Keratinocyte (primary cell): Measurements from ENCODE around the gene COL20A1. TPM values are rescaled to one million over a fixed set of nuclear protein-coding genes. Genes with fewer than 3 reads are reported as not detected.

Experiments used
- DNase-seq: peaks from one replicate; pipeline ENCODE4 v3.0.0-alpha.2; 2011; ENCODE audit warnings: low read depth, missing footprints, low spot score
- FAIRE-seq: peaks from 2 replicates; lab custom pipeline; 2011; peaks lifted over from hg19 to GRCh38; lab: Jason Lieb, UNC
- H2AFZ ChIP-seq: 2 replicates; pipeline ENCODE4 v1.6.0; 2012; ENCODE audit warnings: low read length, control low read depth, inconsistent platforms; ENCODE audit not compliant: control insufficient read depth
- H3K27ac ChIP-seq: 2 replicates; pipeline ENCODE4 v1.5.1; 2011; ENCODE audit warnings: low read length; ENCODE audit not compliant: control insufficient read depth, insufficient read depth
- H3K27me3 ChIP-seq: 3 replicates; pipeline ENCODE4 v1.6.0; 2011; ENCODE audit warnings: low read length; ENCODE audit not compliant: control insufficient read depth, insufficient read depth; ENCODE audit errors: extremely low read depth
- H3K36me3 ChIP-seq, 2 experiments: 2 replicates in 1 of 2; 3 replicates in 1 of 2; pipeline ENCODE4 v1.5.1; 2011; ENCODE audit warnings: low read length in 2 of 2, mild to moderate bottlenecking in 1 of 2; ENCODE audit not compliant: control insufficient read depth in 2 of 2, insufficient read depth in 2 of 2; ENCODE audit errors: extremely low read depth in 1 of 2
- H3K4me1 ChIP-seq: 3 replicates; pipeline ENCODE4 v1.5.1; 2011; ENCODE audit warnings: low read length; ENCODE audit not compliant: control insufficient read depth, insufficient read depth; ENCODE audit errors: extremely low read depth
- H3K4me2 ChIP-seq: 3 replicates; pipeline ENCODE4 v1.6.0; 2011; ENCODE audit warnings: low read depth, low read length; ENCODE audit not compliant: control insufficient read depth, insufficient read depth; ENCODE audit errors: extremely low read depth
- H3K4me3 ChIP-seq, 3 experiments: fragments of 200-600 bp in 1 of 3; sonication (generic) in 1 of 3; 2 replicates in 2 of 3; 3 replicates in 1 of 3; pipeline ENCODE4 v1.5.1; 2011 to 2016; ENCODE audit warnings: low read length in 3 of 3, mild to moderate bottlenecking in 3 of 3, control low read depth in 2 of 3, inconsistent platforms in 1 of 3, low read depth in 1 of 3, mixed read lengths in 1 of 3, mixed run types in 1 of 3, moderate library complexity in 1 of 3; ENCODE audit not compliant: control insufficient read depth in 2 of 3, insufficient read depth in 2 of 3; ENCODE audit errors: extremely low read depth in 1 of 3
- H3K79me2 ChIP-seq: 2 replicates; pipeline ENCODE4 v1.6.0; 2012; ENCODE audit warnings: low read length; ENCODE audit not compliant: control insufficient read depth, insufficient read depth
- H3K9ac ChIP-seq: 3 replicates; pipeline ENCODE4 v1.6.0; 2011; ENCODE audit warnings: low read length; ENCODE audit not compliant: control insufficient read depth, insufficient read depth; ENCODE audit errors: extremely low read depth
- H3K9me1 ChIP-seq: 3 replicates; pipeline ENCODE4 v1.6.0; 2011; ENCODE audit warnings: low read length; ENCODE audit not compliant: control insufficient read depth, insufficient read depth; ENCODE audit errors: extremely low read depth
- H3K9me3 ChIP-seq: 2 replicates; pipeline ENCODE4 v1.5.1; 2012; ENCODE audit warnings: low read depth, low read length; ENCODE audit not compliant: control insufficient read depth
- H4K20me1 ChIP-seq: 3 replicates; pipeline ENCODE4 v1.6.0; 2011; ENCODE audit warnings: low read length; ENCODE audit not compliant: control insufficient read depth, insufficient read depth; ENCODE audit errors: extremely low read depth
- CTCF ChIP-seq, 3 experiments: IDR thresholded peaks in 1 of 3; conservative IDR thresholded peaks in 1 of 3; optimal IDR thresholded peaks in 1 of 3; 2 replicates in 2 of 3; 3 replicates in 1 of 3; pipeline versions ENCODE3 to v1.5.1; 2011; ENCODE audit warnings: low read length in 3 of 3, mild to moderate bottlenecking in 3 of 3, moderate library complexity in 2 of 3, control low read depth in 1 of 3, inconsistent platforms in 1 of 3; ENCODE audit not compliant: insufficient read depth in 2 of 3; ENCODE audit errors: extremely low read depth in 1 of 3
- EZH2 ChIP-seq: IDR thresholded peaks from one replicate; pipeline ENCODE4 v1.6.1; 2012; ENCODE audit warnings: inconsistent platforms, mild to moderate bottlenecking, low read length, moderate library complexity
- dilution Hi-C: fragments of 300-500 bp; cut with MboI; formaldehyde crosslinking; loops from one replicate; pipeline ENCODE4 v1.7.0; 2020; ENCODE audit warnings: low sequenced_read_pairs; ENCODE audit not compliant: extremely low pct_ligation_motif_present
- polyA plus RNA-seq, 5 experiments: library from polyadenylated mRNA; depleted of rRNA in 3 of 5; stranded (reverse) in 3 of 5; stranded (forward) in 1 of 5; unstranded in 1 of 5; fragments of >200 nt; gene quantifications; 1 replicate in 1 of 5; 2 replicates in 3 of 5; 3 replicates in 1 of 5; pipeline versions ENCODE4 v1.2.1 to v1.2.3, GENCODE V29; 2011 to 2012; ENCODE audit warnings: missing spikeins in 2 of 5, low read depth in 1 of 5, low replicate concordance in 1 of 5

Gene COL20A1
- polyA plus RNA-seq, 1 donor (not counting 4 experiments of a cell fraction or from before 2014, with no cell fraction given), result not detected

GRCh38 chr20:63285636-63286615 is 7.1 kb upstream of the COL20A1 start:
- peaks cover 25 to 38% of the 10 kb centered on the region in 2 experiments for H3K36me3 ChIP-seq
- no peaks in the 10 kb centered on the region for H3K9me1 ChIP-seq
- dilution Hi-C loops, result loop anchor here (10.0 kb wide), 1 partner anchor 61 kb away; no protein-coding TSS in a partner anchor
- no peaks in the 10 kb centered on the region for H3K9me3 ChIP-seq
- no peak overlapping the region for H3K9ac ChIP-seq
- no peak overlapping the region for H3K4me3 ChIP-seq
- no peak for DNase-seq
- peaks cover 3% of the 10 kb centered on the region for H4K20me1 ChIP-seq
- H3K27ac ChIP-seq, result no peak overlapping the region
- no peak overlapping the region for H2AFZ ChIP-seq
- H3K4me1 ChIP-seq, result no peaks in the 10 kb centered on the region
- no peak for TF ChIP-seq EZH2
- TF ChIP-seq CTCF (optimal IDR thresholded peaks at IDR 0.05 in 1 of 3, IDR thresholded peaks at IDR 0.05 in 1 of 3, conservative IDR thresholded peaks at IDR 0.05 in 1 of 3; ENCODE audit: extremely low read depth in 1 of 3, insufficient read depth in 2 of 3, low read length in 3 of 3), result no peak
- no peaks in the 10 kb centered on the region for H3K27me3 ChIP-seq
- H3K79me2 ChIP-seq, result no peaks in the 10 kb centered on the region
- no peak for FAIRE-seq
- no peak overlapping the region for H3K4me2 ChIP-seq

GRCh38 chr20:63286781-63287696 is 5.9 kb upstream of the COL20A1 start:
- H3K9me1 ChIP-seq, result no peaks in the 10 kb centered on the region
- no peak overlapping the region for H3K4me2 ChIP-seq
- TF ChIP-seq CTCF (optimal IDR thresholded peaks at IDR 0.05 in 1 of 3, IDR thresholded peaks at IDR 0.05 in 1 of 3, conservative IDR thresholded peaks at IDR 0.05 in 1 of 3; ENCODE audit: extremely low read depth in 1 of 3, insufficient read depth in 2 of 3, low read length in 3 of 3), result no peak
- H3K4me1 ChIP-seq, result no peaks in the 10 kb centered on the region
- H3K9ac ChIP-seq, result no peak overlapping the region
- peaks cover 23 to 29% of the 10 kb centered on the region in 2 experiments for H3K36me3 ChIP-seq
- no peaks in the 10 kb centered on the region for H3K79me2 ChIP-seq
- no peaks in the 10 kb centered on the region for H3K9me3 ChIP-seq
- no peak overlapping the region for H3K27ac ChIP-seq
- H2AFZ ChIP-seq, result no peak overlapping the region
- H3K4me3 ChIP-seq, result no peak overlapping the region
- peaks cover 8% of the 10 kb centered on the region for H4K20me1 ChIP-seq
- dilution Hi-C loops, result loop anchor here (10.0 kb wide), 1 partner anchor 62 kb away; no protein-coding TSS in a partner anchor
- H3K27me3 ChIP-seq, result no peaks in the 10 kb centered on the region
- DNase-seq, result no peak
- no peak for FAIRE-seq
